ENCODE measurements around the gene UBE2J2. TPM values are rescaled to one million over a fixed set of nuclear protein-coding genes. Genes with fewer than 3 reads are reported as not detected.
"Not testable (repeated sequence)": the region's sequence is repeated elsewhere in the genome, so short reads cannot be mapped to it uniquely, and the experiment has no call there.

The UBE2J2 gene
- total RNA-seq, 4 donors from 2014 or later: 30.2 to 70.0 (median 60.0) TPM

DNA sequence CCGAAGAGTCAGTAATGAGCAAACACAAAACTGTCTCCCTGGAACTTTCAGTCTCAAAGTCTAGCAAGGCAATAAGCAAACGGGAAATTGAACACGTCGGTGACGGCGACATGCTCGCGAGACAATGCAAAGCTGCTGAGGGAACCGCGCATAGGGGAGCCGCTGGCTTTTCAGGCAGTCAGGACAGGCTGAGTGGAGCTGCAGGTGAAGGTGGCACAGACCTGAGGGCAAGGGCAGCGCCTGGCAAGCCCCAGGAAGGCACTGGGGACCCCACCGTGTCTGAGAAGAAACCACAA is 45.9 kb upstream of the UBE2J2 start:
- no peaks in the 10 kb centered on the region for H3K27me3 ChIP-seq
- H3K4me3 ChIP-seq: no peak overlapping the region
- H3K27ac ChIP-seq: no peak overlapping the region
- TF ChIP-seq POLR2AphosphoS5 (IDR thresholded peaks at IDR 0.05) (no peak), EP300 (IDR thresholded peaks at IDR 0.05) (no peak), POLR2A (IDR thresholded peaks at IDR 0.05) (no peak)
- TF ChIP-seq, protein P1, sequence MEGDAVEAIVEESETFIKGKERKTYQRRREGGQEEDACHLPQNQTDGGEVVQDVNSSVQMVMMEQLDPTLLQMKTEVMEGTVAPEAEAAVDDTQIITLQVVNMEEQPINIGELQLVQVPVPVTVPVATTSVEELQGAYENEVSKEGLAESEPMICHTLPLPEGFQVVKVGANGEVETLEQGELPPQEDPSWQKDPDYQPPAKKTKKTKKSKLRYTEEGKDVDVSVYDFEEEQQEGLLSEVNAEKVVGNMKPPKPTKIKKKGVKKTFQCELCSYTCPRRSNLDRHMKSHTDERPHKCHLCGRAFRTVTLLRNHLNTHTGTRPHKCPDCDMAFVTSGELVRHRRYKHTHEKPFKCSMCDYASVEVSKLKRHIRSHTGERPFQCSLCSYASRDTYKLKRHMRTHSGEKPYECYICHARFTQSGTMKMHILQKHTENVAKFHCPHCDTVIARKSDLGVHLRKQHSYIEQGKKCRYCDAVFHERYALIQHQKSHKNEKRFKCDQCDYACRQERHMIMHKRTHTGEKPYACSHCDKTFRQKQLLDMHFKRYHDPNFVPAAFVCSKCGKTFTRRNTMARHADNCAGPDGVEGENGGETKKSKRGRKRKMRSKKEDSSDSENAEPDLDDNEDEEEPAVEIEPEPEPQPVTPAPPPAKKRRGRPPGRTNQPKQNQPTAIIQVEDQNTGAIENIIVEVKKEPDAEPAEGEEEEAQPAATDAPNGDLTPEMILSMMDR (IDR thresholded peaks at IDR 0.05): no peak
- H3K4me1 ChIP-seq: peaks cover 58% of the 10 kb centered on the region
- 91% methylated on average over 13 of the region's 13 CpGs for WGBS
- no peaks in the 10 kb centered on the region for H3K9me3 ChIP-seq
- H3K36me3 ChIP-seq: peaks cover 31% of the 10 kb centered on the region
- no peak for DNase-seq (ENCODE audit: low spot score in 2 of 2)

DNA sequence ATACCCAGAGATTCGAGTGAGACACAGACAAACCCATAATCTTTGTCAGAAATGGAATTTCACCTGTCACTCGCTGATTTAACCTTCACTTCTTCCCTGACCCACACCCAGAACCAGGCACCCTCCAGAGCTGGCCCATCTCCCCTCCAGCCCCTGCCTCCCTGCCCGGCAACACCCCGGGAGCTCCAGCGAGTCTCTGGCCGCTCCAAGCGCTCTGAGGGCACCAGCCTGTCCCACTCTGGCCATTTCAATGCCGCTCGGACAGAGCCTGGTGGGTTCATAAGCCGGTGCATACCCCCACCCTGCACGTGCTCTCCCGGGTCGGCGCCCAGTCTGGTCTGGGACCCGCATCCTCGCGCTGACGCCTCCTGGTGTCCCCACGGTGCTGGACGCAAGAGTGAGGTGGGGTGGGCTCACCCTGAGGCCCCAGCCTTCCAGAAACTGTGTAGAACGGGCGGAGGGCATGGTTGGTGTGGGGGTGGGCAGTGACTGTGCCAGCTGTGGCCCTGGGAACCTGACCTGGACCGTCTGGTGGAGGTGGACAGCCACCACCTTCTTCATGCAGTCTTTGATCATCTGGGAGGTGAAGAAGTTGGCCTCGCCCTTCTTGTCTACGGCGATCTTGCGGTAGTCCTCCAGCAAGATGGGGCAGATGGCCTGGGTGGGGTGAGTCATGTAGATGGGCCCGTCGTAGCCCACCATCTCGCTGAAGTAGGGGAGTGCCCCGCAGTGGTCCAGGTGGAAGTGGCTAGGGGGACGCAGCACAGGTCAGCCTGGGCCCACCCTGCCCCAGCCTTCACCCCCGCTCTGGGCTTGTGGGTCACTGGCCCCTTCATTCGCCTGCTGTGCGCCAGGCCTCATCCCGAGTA is 45.4 kb upstream of the UBE2J2 start:
- TF ChIP-seq EP300 (IDR thresholded peaks at IDR 0.05) (no peak), POLR2AphosphoS5 (IDR thresholded peaks at IDR 0.05) (no peak), POLR2A (IDR thresholded peaks at IDR 0.05) (no peak)
- TF ChIP-seq, protein P1 (IDR thresholded peaks at IDR 0.05): no peak
- peaks cover 58% of the 10 kb centered on the region for H3K4me1 ChIP-seq
- WGBS: 88% methylated on average over 23 of the region's 36 CpGs
- no peaks in the 10 kb centered on the region for H3K27me3 ChIP-seq
- H3K27ac ChIP-seq: peak overlapping the region; percentile 50
- no peak overlapping the region for H3K4me3 ChIP-seq
- H3K9me3 ChIP-seq: no peaks in the 10 kb centered on the region
- peaks cover 37% of the 10 kb centered on the region for H3K36me3 ChIP-seq
- no peak for DNase-seq (ENCODE audit: low spot score in 2 of 2)

DNA sequence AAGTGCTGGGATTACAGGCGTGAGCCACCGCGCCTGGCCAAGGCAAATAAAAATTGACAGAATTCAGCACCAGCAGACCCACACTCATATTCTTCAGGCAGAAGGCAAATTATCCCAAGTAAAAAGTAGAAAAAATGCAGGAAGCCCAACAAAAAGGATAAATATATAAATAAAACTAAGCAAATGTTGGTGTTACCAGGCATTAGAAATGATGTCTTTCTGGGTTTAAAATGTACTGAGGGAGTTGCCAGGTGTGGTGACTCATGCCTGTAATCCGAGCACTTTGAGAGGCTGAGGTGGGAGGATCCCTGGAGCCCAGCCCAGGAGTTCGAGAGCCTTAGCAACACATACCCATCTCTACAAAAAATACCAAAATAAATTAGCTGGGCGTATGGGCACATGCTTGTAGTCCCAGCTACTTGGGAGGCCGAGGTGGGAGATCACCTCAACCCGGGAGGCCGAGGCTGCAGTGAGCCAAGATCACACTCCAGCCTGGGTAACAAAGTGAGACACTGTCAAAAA is 44.5 kb upstream of the UBE2J2 start:
- Histone ChIP-seq H3K4me3 (no peak overlapping the region), H3K27me3 (no peaks in the 10 kb centered on the region), H3K27ac (peak overlapping the region; percentile 50), H3K36me3 (peaks cover 45% of the 10 kb centered on the region), H3K4me1 (peaks cover 50% of the 10 kb centered on the region), H3K9me3 (no peaks in the 10 kb centered on the region)
- no peak for TF ChIP-seq EP300 (IDR thresholded peaks at IDR 0.05)
- TF ChIP-seq POLR2AphosphoS5 (IDR thresholded peaks at IDR 0.05): no peak
- TF ChIP-seq, protein P1 (IDR thresholded peaks at IDR 0.05): no peak
- TF ChIP-seq POLR2A (IDR thresholded peaks at IDR 0.05): no peak
- 44% methylated on average over 9 of the region's 9 CpGs for WGBS
- DNase-seq (ENCODE audit: low spot score in 2 of 2): peak in 1 of 2 donors; percentile 92

DNA sequence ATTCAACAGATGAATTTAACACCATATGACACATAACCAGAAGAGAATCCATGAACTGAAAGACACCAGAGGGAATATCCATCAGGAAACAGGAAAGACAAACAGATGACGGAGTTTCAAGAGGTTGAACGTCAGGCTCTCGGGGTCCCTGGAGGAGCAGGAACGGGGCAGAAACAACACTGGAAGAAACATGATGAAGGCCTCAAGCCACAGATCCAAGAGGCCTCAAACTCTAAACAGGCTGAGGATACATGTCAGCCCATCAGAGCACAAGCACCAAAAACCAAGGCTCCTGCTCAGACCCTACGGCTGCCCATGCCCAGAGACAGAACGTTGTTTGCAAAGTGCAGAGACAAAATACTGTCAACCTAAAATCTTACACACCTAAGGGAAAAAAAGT is 43.8 kb upstream of the UBE2J2 start:
- Histone ChIP-seq H3K36me3 (peaks cover 53% of the 10 kb centered on the region), H3K9me3 (no peaks in the 10 kb centered on the region), H3K27me3 (no peaks in the 10 kb centered on the region), H3K4me1 (peaks cover 42% of the 10 kb centered on the region), H3K4me3 (no peak overlapping the region), H3K27ac (peak overlapping the region; percentile 50)
- TF ChIP-seq POLR2AphosphoS5 (IDR thresholded peaks at IDR 0.05): no peak
- no peak for TF ChIP-seq EP300 (IDR thresholded peaks at IDR 0.05)
- no peak for TF ChIP-seq POLR2A (IDR thresholded peaks at IDR 0.05)
- TF ChIP-seq, protein P1 (IDR thresholded peaks at IDR 0.05): no peak
- no peak for DNase-seq (ENCODE audit: low spot score in 2 of 2)
- 81% methylated on average over 6 of the region's 6 CpGs for WGBS

DNA sequence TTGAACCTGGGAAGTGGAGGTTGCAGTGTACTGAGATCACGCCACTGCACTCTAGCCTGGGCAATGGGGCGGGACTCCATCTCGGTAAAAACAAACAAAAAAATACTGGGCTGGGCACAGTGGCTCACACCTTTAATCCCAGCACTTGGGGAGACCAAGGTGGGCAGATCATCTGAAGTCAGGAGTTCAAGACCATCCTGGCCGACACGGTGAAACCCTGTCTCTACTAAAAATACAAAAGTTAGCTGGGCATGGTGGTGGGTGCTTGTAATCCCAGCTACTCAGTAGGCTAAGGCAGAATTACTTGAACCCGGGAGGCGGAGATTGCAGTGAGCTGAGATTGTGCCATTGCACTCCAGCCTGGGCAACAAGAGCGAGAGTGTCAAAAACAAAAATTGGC is 42.5 kb upstream of the UBE2J2 start:
- 91% methylated on average over 8 of the region's 8 CpGs for WGBS
- not testable (repeated sequence) for H3K9me3 ChIP-seq
- peaks cover 34% of the 10 kb centered on the region for H3K4me1 ChIP-seq

More for the DNA sequence above, 42.5 kb upstream of the UBE2J2 start:
- not testable (repeated sequence) for DNase-seq (ENCODE audit: low spot score in 2 of 2); H3K27ac ChIP-seq; H3K4me3 ChIP-seq; H3K27me3 ChIP-seq
- H3K36me3 ChIP-seq: peaks cover 62% of the 10 kb centered on the region

All from suprapubic skin (tissue), 4 donors.